ENCODE data around the gene STK39.
"Not testable (repeated sequence)": the region's sequence is repeated elsewhere in the genome, so short reads cannot be mapped to it uniquely, and the experiment has no call there.

STK39 gene

DNA sequence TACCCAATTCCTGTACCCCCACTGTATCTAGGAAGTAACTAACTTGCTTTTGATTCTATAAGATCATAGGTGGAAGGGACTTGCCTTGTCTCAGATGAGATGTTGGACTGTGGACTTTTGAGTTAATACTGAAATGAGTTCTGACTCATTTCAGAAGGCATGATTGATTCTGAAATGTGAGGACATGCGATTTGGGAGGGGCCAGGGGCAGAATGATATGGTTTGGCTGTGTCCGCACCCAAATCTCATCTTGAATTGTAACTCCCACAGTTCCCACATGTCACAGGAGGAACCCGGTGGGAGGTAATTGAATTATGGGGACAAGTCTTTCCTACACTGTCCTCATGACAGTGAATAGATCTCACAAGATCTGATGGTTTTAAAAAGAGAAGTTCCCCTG, 165.9 kb downstream of the STK39 start:
- not testable (repeated sequence) for DNase-seq

DNA sequence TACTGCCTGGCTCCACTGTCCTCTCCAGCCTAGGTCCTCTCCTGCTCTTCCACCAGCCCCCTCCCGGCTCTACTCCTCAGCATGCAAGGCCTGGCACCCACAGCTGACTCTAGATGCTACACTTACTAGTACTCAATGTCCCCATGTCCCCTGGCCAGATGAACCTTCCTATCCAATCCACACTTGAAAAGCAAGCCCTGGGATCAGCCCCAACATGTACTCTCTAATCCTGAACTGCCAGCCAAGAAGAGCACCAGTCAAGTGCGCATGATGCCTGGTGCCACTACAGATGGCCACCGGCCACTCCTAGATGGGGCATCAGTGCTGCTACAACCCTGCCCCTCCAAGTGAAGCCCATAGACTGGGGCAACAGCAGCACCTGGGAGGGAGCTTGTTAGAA, 168.2 kb downstream of the STK39 start:
- no peak for DNase-seq

DNA sequence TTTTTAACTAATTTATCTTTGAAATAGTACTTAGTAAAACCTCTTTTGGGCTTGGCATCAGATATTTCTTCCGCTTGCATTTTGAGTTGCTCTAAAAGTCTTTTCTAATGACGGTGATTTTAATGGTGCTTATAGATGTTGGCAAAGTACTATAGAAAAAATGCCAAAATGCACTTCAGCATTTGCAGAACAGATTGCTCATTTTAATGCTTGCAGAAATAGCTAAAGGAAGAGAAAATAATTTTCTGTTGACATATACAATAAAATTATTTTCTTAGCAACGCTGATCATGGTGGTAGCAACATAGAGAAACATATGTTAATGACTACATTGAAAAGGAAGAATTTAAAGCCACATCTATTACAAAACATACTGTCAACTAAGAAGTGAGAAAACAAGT, 170.7 kb downstream of the STK39 start:
- DNase-seq: no peak

DNA sequence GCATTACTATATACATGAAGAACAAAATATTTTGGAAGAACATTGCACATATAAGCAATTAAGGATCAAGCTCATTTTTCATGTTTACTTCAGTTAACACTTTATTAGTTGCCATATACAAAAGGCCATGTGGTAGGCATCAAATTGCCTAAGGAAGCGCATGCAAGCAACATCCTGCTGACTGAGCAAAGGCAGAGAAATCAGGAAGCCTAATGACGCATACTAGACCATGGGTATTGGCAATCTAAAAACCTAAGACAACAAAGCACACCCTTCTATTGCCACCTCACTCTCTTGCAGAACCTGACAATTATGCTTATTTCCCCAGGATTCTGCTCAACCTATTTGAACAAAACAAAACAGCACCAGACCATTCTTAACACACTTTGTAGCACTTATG, 171.9 kb downstream of the STK39 start:
- peak in 1 of 3 donors; percentile 5 for DNase-seq

DNA sequence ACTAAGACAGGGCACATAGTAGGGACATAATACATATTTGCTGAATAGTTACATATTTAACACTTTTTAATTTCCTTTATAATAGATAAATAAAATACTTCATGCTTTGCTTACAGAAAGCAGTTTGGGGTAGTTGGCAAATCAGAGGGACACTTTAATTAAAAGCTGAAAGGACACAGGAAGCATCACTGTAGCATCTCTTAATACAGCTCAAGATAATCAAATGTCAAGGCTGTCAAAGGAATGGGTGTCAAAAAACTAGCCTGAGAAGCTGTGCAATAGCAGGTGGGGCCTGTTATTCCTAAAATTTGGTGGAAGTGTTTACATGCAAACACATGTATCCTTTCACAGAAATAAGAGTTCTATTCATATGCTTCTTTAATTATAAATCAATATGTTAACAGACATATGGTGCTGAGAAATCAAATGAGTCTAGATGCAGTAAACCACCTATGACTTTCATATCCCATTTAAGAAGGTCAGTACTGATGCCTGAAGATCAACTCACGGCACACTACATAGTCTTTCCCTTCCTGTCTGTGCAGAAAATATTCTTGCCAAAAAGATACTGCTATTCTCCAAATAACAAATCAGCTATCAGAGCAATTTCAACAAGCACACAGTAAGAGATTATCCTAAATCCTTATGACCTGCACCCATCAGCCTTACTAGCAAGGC, 174.6 kb downstream of the STK39 start:
- DNase-seq: no peak

DNA sequence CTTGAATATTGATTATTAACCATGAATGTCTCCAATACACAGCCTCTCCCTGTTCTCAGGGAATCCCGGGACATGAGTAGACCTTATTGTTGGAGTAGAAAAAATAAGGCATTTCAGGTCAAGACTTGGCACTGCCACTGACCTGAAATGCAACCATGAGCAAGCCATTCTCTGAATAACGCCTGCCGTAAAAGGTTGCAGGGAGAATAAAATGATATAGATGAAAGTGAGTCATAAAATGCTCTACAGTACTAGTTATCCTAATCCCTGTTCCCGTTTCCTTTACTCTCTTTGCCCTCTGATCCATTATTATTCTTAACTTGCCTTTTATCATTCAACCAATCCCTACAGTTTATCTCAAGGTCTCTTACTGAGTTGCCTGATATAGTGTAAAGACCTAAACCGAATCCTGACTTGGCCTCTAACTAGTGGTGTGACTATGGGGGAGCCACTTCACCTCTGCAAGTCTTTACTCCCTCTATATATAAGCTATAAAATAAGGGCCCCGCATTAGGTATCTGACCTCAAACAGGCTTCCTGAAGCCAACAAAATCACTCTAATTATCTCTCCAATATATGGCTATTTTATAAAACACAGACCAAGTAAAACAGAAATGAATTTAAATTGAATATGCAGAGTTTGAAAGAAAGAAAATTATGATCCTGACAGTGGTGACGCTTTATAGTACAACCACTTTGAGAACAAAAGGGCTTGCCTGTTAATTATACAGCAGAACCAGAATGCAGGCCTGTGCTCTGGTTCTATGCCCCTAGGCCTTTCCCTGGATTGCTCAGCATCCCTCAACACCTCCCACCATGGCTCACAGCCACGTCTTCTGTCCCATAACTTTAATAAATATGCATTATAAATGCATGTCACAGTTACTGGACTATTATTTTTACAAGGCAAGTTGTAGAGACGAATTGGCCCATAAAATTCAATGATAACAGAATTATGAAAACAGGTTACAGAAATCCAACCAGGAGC, 183.1 kb downstream of the STK39 start:
- no peak for DNase-seq

DNA sequence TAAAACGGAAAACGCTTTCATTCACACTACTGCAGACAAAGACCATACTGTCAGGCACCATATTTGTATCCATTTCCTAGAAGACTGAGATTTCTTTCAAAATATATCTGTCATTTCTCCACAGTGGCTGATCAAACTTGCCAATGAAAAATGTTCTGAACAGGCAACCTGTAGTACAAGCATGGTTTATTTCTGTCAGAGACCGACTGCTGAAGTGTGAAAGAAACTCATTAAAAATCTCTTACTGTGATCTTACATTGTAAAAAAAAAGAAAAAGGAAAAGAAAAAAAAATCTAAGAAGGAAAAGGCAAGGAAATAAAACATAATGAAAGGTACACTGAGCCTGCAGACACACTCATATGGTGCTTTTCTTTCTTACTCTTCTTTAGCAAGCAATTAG, 184.5 kb downstream of the STK39 start:
- DNase-seq: no peak

DNA sequence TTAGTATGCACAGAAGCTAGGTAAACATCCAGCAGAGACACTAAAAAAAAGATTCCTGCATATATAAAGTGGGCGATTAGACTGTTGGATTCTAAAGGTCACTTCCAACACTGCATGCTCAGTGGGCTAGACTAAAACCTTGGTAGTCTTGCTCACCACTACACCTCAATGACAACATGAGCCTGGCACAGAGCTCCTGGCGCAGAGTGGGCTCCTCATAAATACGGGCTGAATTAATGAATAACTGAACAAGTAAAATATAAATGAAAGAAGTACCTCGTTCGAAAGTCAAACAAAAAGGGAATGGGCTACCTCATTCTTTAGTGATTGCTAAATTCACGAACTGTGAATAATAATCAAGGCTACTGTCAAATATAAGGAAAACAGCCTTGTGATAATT, 185.3 kb downstream of the STK39 start:
- no peak for DNase-seq

DNA sequence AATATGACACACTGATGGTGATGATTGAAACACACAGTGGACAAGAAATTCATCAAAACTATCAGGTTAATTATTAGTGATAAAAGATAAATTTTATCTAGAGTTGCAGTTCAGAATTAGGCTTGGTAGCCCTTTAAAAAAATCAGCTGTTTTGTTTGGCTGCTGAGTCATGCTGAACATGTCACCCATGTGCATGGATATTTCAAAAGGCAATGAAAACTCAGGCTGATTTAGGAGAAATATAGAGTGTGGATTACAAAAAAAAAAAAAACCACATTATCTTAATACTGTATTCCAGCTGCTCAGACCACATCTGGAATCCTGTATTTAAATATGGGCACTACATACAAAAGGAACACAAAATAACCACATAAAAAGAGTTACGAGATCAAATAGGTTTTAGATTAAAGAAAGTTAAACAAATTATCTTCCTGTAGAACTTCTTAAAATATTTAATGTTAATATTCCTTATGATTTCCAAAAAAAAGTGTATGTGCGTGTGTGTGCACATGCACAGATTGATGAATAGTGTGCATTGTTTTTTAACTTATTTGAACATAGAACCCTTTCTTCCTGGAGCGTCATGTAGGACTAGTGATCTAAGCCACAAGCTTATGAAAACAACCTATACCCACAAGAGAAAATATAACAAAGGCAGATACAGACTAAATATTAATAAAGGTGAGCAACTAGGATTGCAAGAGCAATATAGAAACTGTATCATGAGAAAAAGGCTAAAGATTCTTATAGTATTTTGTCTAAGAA, 186.2 kb downstream of the STK39 start:
- DNase-seq: peak; percentile 2 to 35 (median 31)

DNA sequence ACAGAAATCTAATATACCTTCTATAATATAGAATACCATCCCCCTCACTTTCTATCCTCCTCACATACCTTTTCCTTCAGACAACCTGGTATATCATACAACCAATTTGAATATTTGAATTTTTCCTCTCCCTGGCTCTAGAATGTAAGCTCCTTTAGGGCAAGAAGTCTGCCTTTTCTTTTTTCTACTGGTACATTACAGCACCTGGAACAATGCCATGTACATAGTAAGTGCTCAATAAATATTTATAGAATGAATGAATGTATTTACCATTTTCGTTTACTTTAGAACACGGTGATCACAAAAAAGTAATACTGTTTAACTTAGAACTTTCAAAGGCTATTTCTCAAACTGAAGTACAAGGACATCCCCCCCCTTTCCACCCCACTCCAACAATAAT, 187.6 kb downstream of the STK39 start:
- DNase-seq: no peak

DNA sequence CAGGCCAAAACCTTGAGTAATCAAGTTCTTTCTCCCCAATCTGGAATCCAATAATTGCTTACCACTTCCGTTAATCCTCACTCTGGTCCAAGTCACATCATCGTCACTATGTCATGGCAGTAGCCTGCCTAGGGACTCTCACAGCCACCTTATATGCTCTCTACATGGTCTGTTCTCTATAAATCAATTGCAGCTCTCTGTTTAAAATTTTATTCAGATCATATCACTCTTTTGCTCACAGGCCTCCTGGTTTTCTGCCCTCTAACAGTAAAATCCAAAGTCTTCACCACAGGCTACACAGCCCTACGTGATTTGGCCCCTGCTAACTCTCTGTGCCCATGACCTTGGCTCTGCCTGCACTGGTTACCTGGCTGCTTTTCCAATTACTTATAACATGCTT, 188.7 kb downstream of the STK39 start:
- DNase-seq: no peak

DNA sequence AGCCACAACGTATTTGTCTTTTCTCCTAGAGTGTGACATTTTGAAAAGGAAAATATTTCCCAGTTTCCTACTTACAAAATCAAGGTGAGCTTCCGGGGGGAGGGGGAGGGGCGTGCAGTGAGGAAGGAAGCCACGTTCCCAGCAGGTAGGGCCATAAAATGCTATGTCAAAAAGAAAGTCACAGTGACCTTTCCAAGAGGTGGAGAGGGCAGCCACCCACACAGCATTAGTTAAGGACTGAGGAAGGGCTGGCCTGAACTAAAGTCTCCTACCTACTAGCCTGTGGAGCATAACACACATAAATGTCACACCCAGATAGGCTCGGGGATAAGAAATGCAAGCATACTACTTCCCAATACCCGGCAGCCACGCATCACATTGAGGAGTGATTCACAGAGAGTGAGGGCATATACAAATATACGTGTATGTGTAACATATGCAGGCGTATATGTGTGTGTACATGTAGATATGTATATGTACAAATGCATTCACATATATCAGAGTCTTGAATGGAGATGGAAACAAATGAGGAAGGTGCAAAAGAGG, 191.1 kb downstream of the STK39 start:
- DNase-seq: no peak

DNA sequence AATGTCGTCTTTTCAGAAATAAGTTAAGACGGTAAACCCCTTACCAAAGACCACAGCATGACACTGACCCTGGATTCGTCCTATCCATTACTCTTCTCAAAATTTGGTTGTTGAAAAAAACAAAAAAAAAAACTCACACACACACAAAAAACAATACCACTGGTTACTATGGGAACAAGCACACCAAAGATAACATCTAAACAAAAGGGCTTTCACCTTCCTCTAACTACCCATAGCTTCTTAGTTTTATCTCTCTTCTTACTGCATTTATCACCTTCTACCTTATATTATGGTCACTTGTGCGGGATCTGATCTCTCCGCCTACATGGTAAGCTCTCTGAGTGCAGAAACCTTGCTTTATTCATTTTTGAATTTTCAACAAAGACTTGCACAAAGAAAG, 192.7 kb downstream of the STK39 start:
- DNase-seq: no peak

DNA sequence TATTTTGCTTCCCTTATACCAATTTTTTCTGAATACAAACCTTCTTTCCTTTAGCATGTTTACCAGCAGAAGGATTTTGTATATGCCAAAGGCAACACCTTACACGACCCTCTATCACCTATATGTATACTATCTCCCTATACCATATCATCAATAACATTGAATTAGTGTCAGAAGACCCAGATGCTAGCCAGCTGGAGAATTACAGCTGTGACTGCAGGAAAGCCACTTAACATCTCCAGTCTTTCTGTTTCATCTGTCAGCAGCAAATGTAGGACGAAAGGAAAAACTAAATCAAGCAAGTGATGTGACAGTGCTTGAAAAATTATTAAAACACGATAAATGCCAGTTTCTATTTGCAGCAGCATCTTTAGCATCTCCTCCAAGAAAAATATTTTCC, 193.7 kb downstream of the STK39 start:
- no peak for DNase-seq

DNA sequence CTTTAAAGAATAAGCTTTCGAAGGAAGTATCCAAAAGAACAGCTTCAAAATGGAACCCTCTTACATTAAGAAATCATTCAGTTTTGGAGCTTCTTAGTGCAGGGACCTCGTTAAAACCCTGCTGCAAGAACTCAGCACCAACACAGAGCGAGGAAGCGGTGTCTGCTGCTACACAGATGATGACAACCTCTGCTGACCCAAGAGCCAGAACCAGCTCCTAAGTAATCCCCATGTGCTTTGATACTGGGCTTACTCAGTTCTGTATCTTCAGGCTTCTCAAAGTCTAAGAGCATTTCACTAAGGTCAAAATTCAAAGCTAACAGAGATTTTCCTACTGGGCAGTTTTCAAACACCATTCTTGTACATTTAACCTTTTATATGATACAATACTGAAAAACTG, 194.6 kb downstream of the STK39 start:
- no peak for DNase-seq

DNA sequence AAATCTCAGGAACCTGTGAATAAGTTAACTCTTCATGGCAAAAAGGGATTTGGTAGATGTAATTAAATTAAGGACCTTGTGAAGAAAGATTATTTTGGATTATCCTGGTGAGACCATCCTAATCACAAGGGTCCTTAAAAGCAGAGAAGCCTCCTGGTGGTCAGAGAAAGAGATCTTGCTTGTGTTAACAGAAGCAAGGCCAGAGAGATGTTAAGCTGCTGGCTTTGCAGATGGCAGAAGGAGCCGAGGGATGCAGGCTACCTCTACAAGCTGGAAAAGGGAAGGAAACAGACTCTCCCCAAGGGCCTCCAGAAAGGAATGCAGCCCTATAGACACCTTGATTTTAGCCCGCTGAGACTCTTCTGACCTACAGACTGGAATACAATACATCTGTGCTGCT, 197.0 kb downstream of the STK39 start:
- DNase-seq: no peak

DNA sequence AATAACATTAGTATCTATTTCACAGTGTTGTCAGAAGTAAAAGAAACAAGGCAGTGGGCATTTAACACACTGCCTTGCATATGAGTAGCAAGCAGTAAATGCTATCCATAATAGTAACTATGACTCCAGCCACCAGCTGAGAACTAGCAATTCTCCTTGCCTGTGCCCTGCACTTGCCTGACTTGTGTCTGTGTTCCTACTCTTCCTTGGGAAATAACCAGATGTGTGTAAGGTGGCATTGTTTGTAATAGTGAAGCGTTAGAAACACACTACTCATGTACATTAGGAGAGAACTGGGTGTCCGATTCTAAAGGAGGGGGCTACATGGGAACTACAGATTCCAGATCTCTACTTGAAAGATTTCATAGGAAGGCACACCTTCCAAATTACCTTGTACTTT, 197.8 kb downstream of the STK39 start:
- DNase-seq: no peak

DNA sequence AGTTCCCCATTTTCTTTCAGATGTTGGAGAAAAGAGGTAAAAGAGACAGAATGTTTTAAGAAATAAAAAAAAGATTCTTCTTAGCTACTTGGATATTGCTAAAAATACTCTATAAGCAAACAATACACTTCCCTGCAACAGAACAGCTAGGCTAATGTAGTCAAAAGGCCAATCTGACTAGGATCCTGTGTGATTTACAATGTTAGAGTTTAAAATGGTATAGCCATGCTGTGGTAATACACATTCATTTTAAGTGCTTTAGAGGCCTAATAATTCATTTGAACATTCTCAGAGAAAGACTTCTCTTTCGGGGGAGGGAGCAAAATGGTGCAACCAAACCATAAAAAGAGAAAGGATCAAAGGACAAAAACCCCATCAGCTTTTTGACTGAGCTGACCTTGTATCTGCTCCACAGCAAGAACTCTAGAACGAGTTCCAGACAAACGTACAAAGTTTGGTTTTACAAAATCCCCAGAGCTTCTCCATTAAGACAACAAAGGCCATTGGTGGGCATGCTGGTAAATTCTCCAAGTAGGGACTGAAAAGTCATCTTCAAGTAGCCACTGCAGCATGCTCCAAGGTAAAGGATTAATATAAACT, 200.2 kb downstream of the STK39 start:
- DNase-seq: no peak

DNA sequence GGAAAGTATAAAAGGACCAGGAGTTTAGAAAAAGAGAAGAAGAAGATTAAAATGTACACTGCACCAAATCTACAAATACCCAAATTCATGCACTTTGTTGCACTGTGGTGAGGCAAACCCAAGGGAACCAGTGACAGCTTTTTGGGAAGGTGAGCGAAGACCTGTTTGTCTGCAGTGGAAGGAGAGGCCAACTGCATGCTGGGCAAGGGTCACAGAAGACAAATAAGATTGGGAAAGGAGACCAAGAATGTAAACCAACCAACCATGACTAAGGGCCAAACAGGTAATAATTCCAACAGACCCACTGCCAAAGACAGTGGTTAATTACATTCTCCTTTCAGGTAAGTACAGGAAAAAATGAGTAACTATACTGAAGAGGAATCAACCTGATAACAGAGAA, 202.8 kb downstream of the STK39 start:
- DNase-seq: no peak

DNA sequence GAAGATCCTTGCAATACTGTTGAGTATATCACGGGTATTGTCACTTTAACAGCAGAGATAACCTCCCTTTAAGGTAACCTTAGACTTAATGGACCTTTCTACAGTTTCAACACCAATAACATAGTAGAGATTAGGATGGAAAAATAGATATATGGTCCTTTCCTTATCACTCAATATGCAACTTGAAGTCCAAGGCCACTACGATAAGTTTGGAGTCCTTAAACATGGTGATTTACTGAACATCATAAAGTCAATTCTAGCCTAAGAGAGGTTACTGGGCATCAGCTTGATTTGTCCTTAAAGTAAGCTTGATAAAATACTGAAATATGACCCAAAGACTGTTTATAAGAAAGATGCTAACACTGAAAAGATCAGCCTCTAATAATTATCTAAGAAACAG, 203.2 kb downstream of the STK39 start:
- no peak for DNase-seq

DNA sequence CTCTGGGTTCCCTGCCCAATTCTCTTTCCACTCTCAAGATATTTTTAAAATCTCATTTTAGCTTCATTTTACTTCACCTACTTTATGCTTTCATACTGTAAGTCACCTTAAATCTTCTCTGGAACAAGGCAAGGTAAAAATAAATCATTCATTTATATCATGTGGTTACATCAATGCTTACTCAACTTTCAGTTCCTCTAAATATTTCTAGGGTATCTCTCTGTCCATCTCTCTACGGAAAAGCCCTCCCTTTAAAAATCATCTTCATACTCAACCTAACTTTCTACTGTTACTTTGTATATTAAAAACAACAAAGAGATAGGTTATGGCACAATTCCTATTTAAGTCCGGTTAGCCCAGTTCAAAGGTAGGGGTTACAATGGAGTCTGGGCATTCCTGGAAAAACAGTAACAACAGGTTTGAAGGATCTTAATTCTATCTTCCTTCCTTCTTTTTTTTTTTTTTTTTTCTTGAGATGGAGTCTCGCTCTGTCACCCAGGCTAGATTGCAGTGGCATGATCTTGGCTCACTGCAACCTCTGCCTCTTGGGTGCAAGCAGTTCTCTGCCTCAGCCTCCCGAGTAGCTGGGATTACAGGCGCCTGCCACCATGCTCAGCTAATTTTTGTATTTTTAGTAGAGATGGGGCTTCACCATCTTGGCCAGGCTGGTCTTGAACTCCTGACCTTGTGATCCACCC, 205.1 kb downstream of the STK39 start:
- DNase-seq: peak in 1 of 3 donors; percentile 10

DNA sequence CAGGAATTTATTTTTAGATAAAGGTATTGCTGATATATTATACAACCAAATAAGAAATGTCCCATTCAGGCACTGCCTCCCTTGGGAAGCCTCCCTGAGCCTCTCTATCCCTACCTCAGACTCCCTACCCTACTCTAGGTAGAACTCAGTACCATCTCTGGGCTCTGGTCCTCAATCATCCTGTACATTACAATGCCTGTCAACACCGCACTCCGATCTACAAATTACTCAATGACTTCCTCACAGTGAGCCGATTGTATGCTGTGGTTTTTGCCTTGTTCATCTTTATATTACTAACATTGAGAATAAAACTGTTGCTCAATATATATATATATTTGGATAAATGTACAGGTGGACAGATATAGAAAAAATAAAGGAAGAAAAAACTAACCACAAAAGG, 207.5 kb downstream of the STK39 start:
- DNase-seq: no peak
